Stomach smooth muscle (tissue), 2 donors: ENCODE results near the gene ITIH4.

Experiments
- H3K27ac ChIP-seq: one replicate; pipeline ENCODE4 v1.7.0; 2013; ENCODE audit warnings: mild to moderate bottlenecking, low read length, inconsistent platforms
- H3K27me3 ChIP-seq, 2 donors: one replicate each; pipeline ENCODE4 v1.7.0; 2013; ENCODE audit warnings: low read length in 2 of 2; ENCODE audit not compliant: insufficient read depth in 2 of 2, control insufficient read depth in 1 of 2
- H3K36me3 ChIP-seq, 2 donors: one replicate each; pipeline ENCODE4 v1.7.0; 2013; ENCODE audit warnings: low read length in 2 of 2; ENCODE audit not compliant: control insufficient read depth in 2 of 2, insufficient read depth in 2 of 2
- H3K4me1 ChIP-seq: one replicate; pipeline ENCODE4 v1.7.0; 2013; ENCODE audit warnings: low read length; ENCODE audit not compliant: control insufficient read depth, insufficient read depth
- H3K4me3 ChIP-seq, 2 donors: one replicate each; pipeline ENCODE4 v1.7.0; 2013; ENCODE audit warnings: low read length in 2 of 2
- H3K9ac ChIP-seq, 2 donors: one replicate each; pipeline ENCODE4 v1.7.0; 2013; ENCODE audit warnings: low read length in 2 of 2, mild to moderate bottlenecking in 1 of 2
- H3K9me3 ChIP-seq, 2 donors: one replicate each; pipeline ENCODE4 v1.7.0; 2013; ENCODE audit warnings: low read length in 2 of 2; ENCODE audit not compliant: control insufficient read depth in 2 of 2
- donor health status: healthy.
- donor health status: Pancreatic carcinoma.

Gene ITIH4

GRCh38 chr3:52870471-52870870 lies 40.0 kb upstream of the ITIH4 start:
- no peak overlapping the region for H3K27ac ChIP-seq
- H3K4me3 ChIP-seq, result no peak overlapping the region
- no peaks in the 10 kb centered on the region for H3K36me3 ChIP-seq
- H3K9ac ChIP-seq, result no peak overlapping the region
- no peaks in the 10 kb centered on the region for H3K9me3 ChIP-seq
- H3K27me3 ChIP-seq, result no peaks in the 10 kb centered on the region
- H3K4me1 ChIP-seq, result peaks cover 2% of the 10 kb centered on the region

GRCh38 chr3:52866427-52866826 lies 36.0 kb upstream of the ITIH4 start:
- Histone ChIP-seq H3K27ac (no peak overlapping the region), H3K9ac (no peak overlapping the region)

GRCh38 chr3:52865994-52866393 lies 35.5 kb upstream of the ITIH4 start:
- Histone ChIP-seq H3K9me3 (no peaks in the 10 kb centered on the region), H3K9ac (no peak overlapping the region), H3K36me3 (peaks cover 0 to 3% of the 10 kb centered on the region in 2 donors), H3K27me3 (no peaks in the 10 kb centered on the region), H3K4me3 (no peak overlapping the region), H3K27ac (no peak overlapping the region), H3K4me1 (no peaks in the 10 kb centered on the region)

More at GRCh38 chr3:52866427-52866826, 36.0 kb upstream of the ITIH4 start:
- no peaks in the 10 kb centered on the region for H3K9me3 ChIP-seq
- peaks cover 0 to 2% of the 10 kb centered on the region in 2 donors for H3K36me3 ChIP-seq
- no peak overlapping the region for H3K4me3 ChIP-seq
- no peaks in the 10 kb centered on the region for H3K4me1 ChIP-seq
- H3K27me3 ChIP-seq, result no peaks in the 10 kb centered on the region

- Histone ChIP-seq H3K9ac (no peak overlapping the region), H3K4me1 (peaks cover 19% of the 10 kb centered on the region), H3K4me3 (no peak overlapping the region), H3K9me3 (no peaks in the 10 kb centered on the region), H3K27ac (no peak overlapping the region), H3K36me3 (peaks cover 0 to 3% of the 10 kb centered on the region in 2 donors), H3K27me3 (no peaks in the 10 kb centered on the region)
These were observed 29.9 kb upstream of the ITIH4 start for GRCh38 chr3:52860424-52860768.

GRCh38 chr3:52859686-52860423 lies 29.4 kb upstream of the ITIH4 start:
- H3K36me3 ChIP-seq, result peaks cover 0 to 3% of the 10 kb centered on the region in 2 donors
- no peaks in the 10 kb centered on the region for H3K9me3 ChIP-seq
- no peak overlapping the region for H3K4me3 ChIP-seq
- no peak overlapping the region for H3K9ac ChIP-seq
- H3K4me1 ChIP-seq, result peaks cover 19% of the 10 kb centered on the region
- H3K27me3 ChIP-seq, result no peaks in the 10 kb centered on the region
- no peak overlapping the region for H3K27ac ChIP-seq

- H3K27me3 ChIP-seq, result no peaks in the 10 kb centered on the region
- H3K4me1 ChIP-seq, result peaks cover 19% of the 10 kb centered on the region
- no peak overlapping the region for H3K9ac ChIP-seq
- peaks cover 3 to 6% of the 10 kb centered on the region in 2 donors for H3K36me3 ChIP-seq
- H3K4me3 ChIP-seq, result no peak overlapping the region
- H3K27ac ChIP-seq, result no peak overlapping the region
- no peaks in the 10 kb centered on the region for H3K9me3 ChIP-seq
These were observed 27.4 kb upstream of the ITIH4 start for GRCh38 chr3:52857864-52858263.

- Histone ChIP-seq H3K9ac (no peak overlapping the region), H3K27ac (peak overlapping the region; percentile 73), H3K4me3 (peak overlapping the region; percentile 22 to 33), H3K27me3 (no peaks in the 10 kb centered on the region), H3K36me3 (peaks cover 4 to 9% of the 10 kb centered on the region in 2 donors), H3K4me1 (peaks cover 19% of the 10 kb centered on the region), H3K9me3 (no peaks in the 10 kb centered on the region)
These were observed 26.7 kb upstream of the ITIH4 start for GRCh38 chr3:52857133-52857532.

- H3K4me3 ChIP-seq, result peak overlapping the region; percentile 22 to 33
- H3K4me1 ChIP-seq, result peaks cover 19% of the 10 kb centered on the region
- H3K36me3 ChIP-seq, result peaks cover 4 to 13% of the 10 kb centered on the region in 2 donors
These were observed 26.2 kb upstream of the ITIH4 start for GRCh38 chr3:52856666-52857065.

GRCh38 chr3:52854013-52854412 lies 23.5 kb upstream of the ITIH4 start:
- peaks cover 13 to 22% of the 10 kb centered on the region in 2 donors for H3K36me3 ChIP-seq
- H3K4me3 ChIP-seq, result no peak overlapping the region
- no peak overlapping the region for H3K27ac ChIP-seq
- peaks cover 21% of the 10 kb centered on the region for H3K4me1 ChIP-seq
- H3K27me3 ChIP-seq, result no peaks in the 10 kb centered on the region
- H3K9me3 ChIP-seq, result no peaks in the 10 kb centered on the region
- no peak overlapping the region for H3K9ac ChIP-seq

More at GRCh38 chr3:52856666-52857065, 26.2 kb upstream of the ITIH4 start:
- H3K9me3 ChIP-seq, result no peaks in the 10 kb centered on the region
- H3K27me3 ChIP-seq, result no peaks in the 10 kb centered on the region
- peak overlapping the region; percentile 73 for H3K27ac ChIP-seq
- H3K9ac ChIP-seq, result no peak overlapping the region

GRCh38 chr3:52852419-52852818 lies 21.9 kb upstream of the ITIH4 start:
- H3K9ac ChIP-seq, result no peak overlapping the region
- H3K36me3 ChIP-seq, result peaks cover 24 to 34% of the 10 kb centered on the region in 2 donors

GRCh38 chr3:52851348-52851747 lies 20.9 kb upstream of the ITIH4 start:
- H3K36me3 ChIP-seq, result peaks cover 24 to 42% of the 10 kb centered on the region in 2 donors
- no peak overlapping the region for H3K27ac ChIP-seq
- H3K9me3 ChIP-seq, result no peaks in the 10 kb centered on the region
- H3K4me3 ChIP-seq, result no peak overlapping the region
- H3K27me3 ChIP-seq, result no peaks in the 10 kb centered on the region
- H3K4me1 ChIP-seq, result peaks cover 9% of the 10 kb centered on the region
- H3K9ac ChIP-seq, result no peak overlapping the region

More at GRCh38 chr3:52852419-52852818, 21.9 kb upstream of the ITIH4 start:
- no peak overlapping the region for H3K4me3 ChIP-seq
- no peak overlapping the region for H3K27ac ChIP-seq
- no peaks in the 10 kb centered on the region for H3K9me3 ChIP-seq
- H3K4me1 ChIP-seq, result peaks cover 17% of the 10 kb centered on the region
- H3K27me3 ChIP-seq, result no peaks in the 10 kb centered on the region
